Measurements from ENCODE around the gene CADM4.
A peak's percentile ranks its signal among the peaks of the same experiment; 100 is the strongest.

CADM4 gene

DNA sequence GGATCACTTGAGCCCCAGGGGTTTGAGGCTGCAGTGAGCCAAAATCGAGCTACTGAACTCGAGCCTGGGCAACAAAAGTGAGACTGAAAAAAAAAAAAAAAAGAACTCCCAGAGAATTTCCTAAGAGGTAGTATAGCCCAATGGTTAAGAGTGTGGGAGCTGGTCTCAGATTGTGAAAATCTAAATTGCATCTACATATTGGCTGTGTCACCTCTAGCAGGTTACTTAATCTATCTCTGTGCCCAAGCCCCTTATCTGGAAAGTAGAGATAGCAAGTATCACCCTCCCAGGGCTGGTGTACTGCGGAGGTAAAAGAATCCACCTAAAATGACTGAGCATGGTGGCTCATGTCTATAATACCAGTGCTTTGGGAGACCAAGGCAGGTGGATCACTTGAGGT, 34.0 kb upstream of the CADM4 start:
- POLR2A ChIA-PET, result interaction anchor here (0.7 kb wide), 2 partner anchors 98 to 140 kb away, joined by 6 to 8 read pairs; partner anchors contain the start of gene PINLYP
- DNase-seq (ENCODE audit: extremely low spot score), result no peak
- TF ChIP-seq, protein P1, sequence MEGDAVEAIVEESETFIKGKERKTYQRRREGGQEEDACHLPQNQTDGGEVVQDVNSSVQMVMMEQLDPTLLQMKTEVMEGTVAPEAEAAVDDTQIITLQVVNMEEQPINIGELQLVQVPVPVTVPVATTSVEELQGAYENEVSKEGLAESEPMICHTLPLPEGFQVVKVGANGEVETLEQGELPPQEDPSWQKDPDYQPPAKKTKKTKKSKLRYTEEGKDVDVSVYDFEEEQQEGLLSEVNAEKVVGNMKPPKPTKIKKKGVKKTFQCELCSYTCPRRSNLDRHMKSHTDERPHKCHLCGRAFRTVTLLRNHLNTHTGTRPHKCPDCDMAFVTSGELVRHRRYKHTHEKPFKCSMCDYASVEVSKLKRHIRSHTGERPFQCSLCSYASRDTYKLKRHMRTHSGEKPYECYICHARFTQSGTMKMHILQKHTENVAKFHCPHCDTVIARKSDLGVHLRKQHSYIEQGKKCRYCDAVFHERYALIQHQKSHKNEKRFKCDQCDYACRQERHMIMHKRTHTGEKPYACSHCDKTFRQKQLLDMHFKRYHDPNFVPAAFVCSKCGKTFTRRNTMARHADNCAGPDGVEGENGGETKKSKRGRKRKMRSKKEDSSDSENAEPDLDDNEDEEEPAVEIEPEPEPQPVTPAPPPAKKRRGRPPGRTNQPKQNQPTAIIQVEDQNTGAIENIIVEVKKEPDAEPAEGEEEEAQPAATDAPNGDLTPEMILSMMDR (IDR thresholded peaks at IDR 0.05; ENCODE audit: control extremely low read depth, extremely low read depth, low read depth, missing control alignments), result no peak
- CTCF ChIA-PET, result interaction anchor here (1.5 kb wide), 1 partner anchor 72 kb away, joined by 5 read pairs; no protein-coding TSS in a partner anchor

DNA sequence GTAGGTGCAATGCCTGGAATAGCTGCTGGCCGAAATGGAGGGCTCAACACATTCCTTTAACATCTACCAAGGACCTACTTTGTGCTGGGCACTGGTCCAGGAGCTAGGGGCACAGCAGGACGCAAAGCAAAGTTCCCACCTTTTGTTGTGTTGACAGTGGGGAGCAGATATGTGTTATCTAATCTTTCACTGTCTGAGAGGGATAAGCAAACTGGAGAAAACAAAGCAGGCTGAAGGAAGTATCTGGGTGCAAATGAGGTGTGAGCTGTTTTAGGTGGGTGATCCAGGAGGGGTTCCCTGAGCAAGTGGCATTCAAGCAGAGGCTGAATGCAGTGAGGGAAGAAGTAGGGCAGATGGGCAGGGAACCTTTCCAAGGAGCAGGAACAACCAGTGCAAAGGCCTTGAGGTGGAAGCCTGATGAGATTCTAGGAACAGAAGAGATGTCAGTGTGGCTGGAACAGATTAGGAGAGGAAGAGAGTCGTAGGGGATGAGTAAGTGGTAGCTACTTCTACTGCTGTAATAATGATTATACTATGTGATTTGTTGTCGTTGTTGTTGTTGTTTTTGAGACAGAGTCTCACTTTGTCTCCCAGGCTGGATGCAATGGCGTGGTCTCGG, 32.5 kb upstream of the CADM4 start:
- CTCF ChIA-PET, result interaction anchor here (1.2 kb wide), 1 partner anchor 73 kb away, joined by 3 read pairs; no protein-coding TSS in a partner anchor
- POLR2A ChIA-PET, result no interaction called here
- DNase-seq (ENCODE audit: extremely low spot score), result no peak
- TF ChIP-seq, protein P1 (IDR thresholded peaks at IDR 0.05; ENCODE audit: control extremely low read depth, extremely low read depth, low read depth, missing control alignments), result no peak

DNA sequence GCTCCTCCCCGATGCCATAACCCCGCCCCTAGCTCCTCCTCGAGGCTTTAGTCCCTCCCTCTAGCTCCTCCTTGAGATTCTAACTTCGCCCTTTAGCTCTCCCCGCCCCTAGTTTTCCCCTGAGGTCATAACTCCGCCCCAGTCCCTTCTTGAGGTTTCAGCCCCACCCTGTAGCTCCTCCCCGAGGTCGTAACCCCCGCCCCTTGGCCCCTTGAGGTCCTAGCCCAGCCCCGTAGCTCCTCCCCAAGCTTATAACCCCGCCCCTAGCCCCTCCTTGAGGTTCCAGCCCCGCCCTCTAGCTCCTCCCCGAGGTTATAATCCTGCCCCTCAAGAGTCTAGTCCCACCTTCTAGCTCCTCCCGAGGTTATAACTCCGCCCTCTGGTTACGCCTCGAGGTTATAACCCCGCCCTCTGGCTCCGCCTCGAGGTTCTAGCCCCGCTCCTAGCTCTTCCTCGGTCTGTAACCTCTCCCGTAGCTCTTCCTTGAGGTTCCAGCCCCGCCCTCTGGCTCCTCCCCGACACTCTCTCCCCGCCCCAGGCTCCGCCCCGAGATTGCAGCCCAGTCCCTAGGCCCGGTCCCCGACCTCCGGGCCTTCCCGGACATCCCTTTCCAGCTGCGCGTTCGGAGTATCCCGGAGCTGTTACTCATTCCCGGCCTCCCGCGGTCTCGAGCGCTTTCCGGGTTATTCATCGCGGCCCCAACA, 28.9 kb upstream of the CADM4 start:
- TF ChIP-seq, protein P1 (IDR thresholded peaks at IDR 0.05; ENCODE audit: control extremely low read depth, extremely low read depth, low read depth, missing control alignments), result no peak
- POLR2A ChIA-PET, result interaction anchor here (0.7 to 1.1 kb wide), 6 partner anchors 10 to 267 kb away, joined by 3 to 5 read pairs (median 3); partner anchors contain the start of genes IRGQ and ZNF45
- DNase-seq (ENCODE audit: extremely low spot score), result peak; percentile 98
- CTCF ChIA-PET, result interaction anchor here (0.7 to 2.5 kb wide), 33 partner anchors 9 to 1102 kb away, joined by 3 to 20 read pairs (median 4); partner anchors contain the start of gene SMG9

DNA sequence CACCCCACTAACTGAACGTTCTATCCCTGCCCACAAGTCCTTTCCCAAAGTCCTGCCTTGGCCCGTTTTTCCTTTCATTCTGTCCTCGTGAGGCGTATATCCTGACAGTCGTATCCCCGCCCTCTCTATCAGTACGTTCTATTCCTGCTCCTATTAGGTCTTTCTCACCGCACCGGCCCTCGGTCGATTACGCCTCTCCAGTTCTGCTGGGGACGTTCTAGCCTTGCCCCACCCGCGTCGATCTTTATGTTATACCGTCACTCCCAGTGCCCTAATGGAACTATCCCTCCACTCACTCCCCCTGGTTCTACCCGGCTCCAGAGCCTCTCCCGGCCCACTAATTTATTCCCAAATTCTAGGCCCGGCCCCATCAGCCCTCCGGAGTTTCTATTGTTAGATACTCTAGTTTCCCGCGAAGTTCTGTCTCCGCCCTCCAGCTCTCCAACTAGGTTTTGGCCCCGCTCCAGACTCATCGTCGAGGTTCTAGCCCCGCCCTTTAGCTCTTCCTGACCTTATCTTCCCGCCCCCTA, 28.3 kb upstream of the CADM4 start:
- ChIA-PET POLR2A (interaction anchor here (0.7 to 1.1 kb wide), 6 partner anchors 9 to 267 kb away, joined by 3 to 5 read pairs (median 3); partner anchors contain the start of genes IRGQ and ZNF45), CTCF (interaction anchor here (0.7 to 2.5 kb wide), 33 partner anchors 8 to 1103 kb away, joined by 3 to 20 read pairs (median 4); partner anchors contain the start of gene SMG9)
- no peak for DNase-seq (ENCODE audit: extremely low spot score)
- TF ChIP-seq, protein P1 (IDR thresholded peaks at IDR 0.05; ENCODE audit: control extremely low read depth, extremely low read depth, low read depth, missing control alignments), result no peak

DNA sequence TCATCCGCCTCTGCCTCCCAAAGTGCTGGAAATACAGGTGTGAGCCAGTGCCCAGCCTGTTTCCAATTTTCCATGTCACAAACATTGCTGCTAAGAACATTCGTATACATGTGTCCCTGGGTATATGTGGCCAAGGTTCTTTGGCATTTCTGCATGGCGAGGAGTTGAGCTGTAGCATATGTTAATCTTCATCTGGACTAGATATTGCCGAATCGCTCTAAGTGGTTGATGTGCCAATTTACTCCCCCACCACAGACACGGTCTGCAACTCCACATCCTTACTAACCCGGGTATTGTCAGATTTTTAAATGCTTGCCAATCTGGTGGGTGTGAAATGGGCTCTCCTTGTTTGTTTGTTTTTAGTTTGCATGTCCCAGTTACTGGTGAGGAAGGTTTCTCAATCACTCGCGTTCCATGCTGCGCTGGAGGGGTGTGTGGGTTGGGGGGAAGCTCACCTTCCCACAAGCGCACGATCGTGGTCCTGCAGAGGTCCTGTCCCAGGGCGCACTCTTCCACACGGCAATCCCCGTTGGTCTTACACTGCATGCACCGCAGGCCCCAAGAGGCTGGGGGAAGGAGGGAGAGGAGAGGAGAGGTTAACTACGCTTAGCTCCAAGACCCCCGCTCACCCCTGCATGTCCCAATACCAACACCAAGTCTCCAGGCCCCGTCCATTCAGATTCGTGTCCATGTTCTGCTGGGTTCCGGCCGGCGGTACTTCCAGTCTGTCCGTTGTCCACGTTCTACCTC, 27.7 kb upstream of the CADM4 start:
- no peak for DNase-seq (ENCODE audit: extremely low spot score)
- TF ChIP-seq, protein P1 (IDR thresholded peaks at IDR 0.05; ENCODE audit: control extremely low read depth, extremely low read depth, low read depth, missing control alignments), result no peak
- ChIA-PET CTCF (interaction anchor here (1.2 to 1.4 kb wide), 5 partner anchors 8 to 220 kb away, joined by 3 to 17 read pairs (median 5); no protein-coding TSS in a partner anchor), POLR2A (no interaction called here)

DNA sequence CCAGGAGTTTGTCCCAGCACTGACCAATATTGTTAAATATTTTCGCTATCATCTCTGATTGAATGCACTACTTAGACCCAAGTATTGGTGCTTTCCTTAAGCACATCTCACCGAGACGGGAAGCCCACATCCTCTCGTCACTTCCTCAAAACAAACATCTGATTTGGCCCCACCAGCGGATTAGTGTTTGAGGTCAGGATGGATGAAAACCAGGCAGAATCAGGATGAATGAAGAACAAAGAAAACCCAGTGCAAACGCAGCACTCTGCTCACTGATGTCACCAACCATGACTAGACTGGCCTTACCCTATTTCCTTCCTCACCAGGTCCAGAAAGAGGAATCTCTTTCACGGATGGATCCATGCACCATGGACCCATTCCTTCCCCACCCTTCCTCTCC, 24.4 kb upstream of the CADM4 start:
- ChIA-PET POLR2A (no interaction called here), CTCF (no interaction called here)
- TF ChIP-seq, protein P1 (IDR thresholded peaks at IDR 0.05; ENCODE audit: control extremely low read depth, extremely low read depth, low read depth, missing control alignments), result no peak
- no peak for DNase-seq (ENCODE audit: extremely low spot score)

Data from GM10248 (cell line).